H9 (cell line): ENCODE results near the gene ARPC1A. TPM values are rescaled to one million over a fixed set of nuclear protein-coding genes. Genes with fewer than 3 reads are reported as not detected.

Experiments used
- DNase-seq: peaks from one replicate; pipeline ENCODE4 v3.0.0-alpha.2; 2017
- H2AFZ ChIP-seq: one replicate; pipeline ENCODE4 v1.6.1; 2013; ENCODE audit warnings: mild to moderate bottlenecking, low read length, control low read depth, moderate library complexity
- H2AK5ac ChIP-seq: 2 replicates; pipeline ENCODE4 v1.6.1; 2013; ENCODE audit warnings: low read length, control low read depth, mixed read lengths; ENCODE audit not compliant: insufficient read length
- H2BK120ac ChIP-seq: one replicate; pipeline ENCODE4 v1.6.1; 2013; ENCODE audit warnings: low read depth, mild to moderate bottlenecking, low read length, control low read depth, inconsistent platforms; ENCODE audit not compliant: poor library complexity, severe bottlenecking
- H2BK12ac ChIP-seq: 2 replicates; pipeline ENCODE4 v1.6.1; 2013; ENCODE audit warnings: low read length, control low read depth, mixed read lengths, low read depth; ENCODE audit not compliant: insufficient read length
- H2BK15ac ChIP-seq: 2 replicates; pipeline ENCODE4 v1.6.1; 2013; ENCODE audit warnings: low read depth, low read length, control low read depth
- H2BK20ac ChIP-seq: one replicate; pipeline ENCODE4 v1.6.1; 2013; ENCODE audit warnings: low read depth, mild to moderate bottlenecking, low read length, control low read depth, inconsistent platforms; ENCODE audit not compliant: poor library complexity, severe bottlenecking
- H2BK5ac ChIP-seq: 2 replicates; pipeline ENCODE4 v1.6.1; 2013; ENCODE audit warnings: low read length, control low read depth, mixed read lengths; ENCODE audit not compliant: insufficient read length
- H3K14ac ChIP-seq: 2 replicates; pipeline ENCODE4 v1.6.1; 2013; ENCODE audit warnings: low read length, control low read depth; ENCODE audit not compliant: insufficient read depth
- H3K18ac ChIP-seq: 2 replicates; pipeline ENCODE4 v1.6.1; 2013; ENCODE audit warnings: low read depth, mild to moderate bottlenecking, mixed read lengths, low read length, control low read depth; ENCODE audit not compliant: insufficient read length
- H3K23ac ChIP-seq: 2 replicates; pipeline ENCODE4 v1.6.1; 2013; ENCODE audit warnings: low read length, control low read depth, mixed read lengths, low read depth; ENCODE audit not compliant: insufficient read length
- H3K23me2 ChIP-seq: 2 replicates; pipeline ENCODE4 v1.6.1; 2013; ENCODE audit warnings: low read depth, mild to moderate bottlenecking, mixed read lengths, low read length, control low read depth; ENCODE audit not compliant: insufficient read length, poor library complexity, severe bottlenecking
- H3K27ac ChIP-seq: 2 replicates; pipeline ENCODE4 v1.5.1; 2013; ENCODE audit warnings: low read length, control low read depth, mixed read lengths, low read depth; ENCODE audit not compliant: insufficient read length
- H3K27me3 ChIP-seq: 2 replicates; pipeline ENCODE4 v1.6.1; 2013; ENCODE audit warnings: low read length, control low read depth, inconsistent platforms; ENCODE audit not compliant: insufficient read depth
- H3K4ac ChIP-seq: 2 replicates; pipeline ENCODE4 v1.6.1; 2013; ENCODE audit warnings: low read depth, mild to moderate bottlenecking, control low read depth, inconsistent platforms, low read length, moderate library complexity
- H3K4me1 ChIP-seq: 2 replicates; pipeline ENCODE4 v1.6.1; 2013; ENCODE audit warnings: low read length, control low read depth, inconsistent platforms; ENCODE audit not compliant: insufficient read depth
- H3K4me2 ChIP-seq: 2 replicates; pipeline ENCODE4 v1.6.1; 2013; ENCODE audit warnings: low read length, control low read depth, mixed read lengths; ENCODE audit not compliant: insufficient read length, insufficient read depth
- H3K56ac ChIP-seq: 2 replicates; pipeline ENCODE4 v1.6.1; 2013; ENCODE audit warnings: low read depth, mild to moderate bottlenecking, mixed read lengths, low read length, control low read depth; ENCODE audit not compliant: insufficient read length
- H3K79me1 ChIP-seq: 2 replicates; pipeline ENCODE4 v1.6.1; 2013; ENCODE audit warnings: low read depth, mild to moderate bottlenecking, moderate library complexity, low read length, control low read depth, inconsistent platforms; ENCODE audit not compliant: insufficient read depth, poor library complexity, severe bottlenecking
- H3K79me2 ChIP-seq: 2 replicates; pipeline ENCODE4 v1.6.1; 2013; ENCODE audit warnings: low read length, control low read depth, inconsistent platforms; ENCODE audit not compliant: insufficient read depth
- H3K9ac ChIP-seq: 2 replicates; pipeline ENCODE4 v1.6.1; 2013; ENCODE audit warnings: low read length, control low read depth, mixed read lengths; ENCODE audit not compliant: insufficient read length; ENCODE audit errors: extremely low read depth
- H3K9me3 ChIP-seq: one replicate; pipeline ENCODE4 v1.6.1; 2013; ENCODE audit warnings: low read depth, low read length, inconsistent platforms; ENCODE audit not compliant: control insufficient read depth
- H3T11ph ChIP-seq: one replicate; pipeline ENCODE4 v1.6.1; 2013; ENCODE audit warnings: mild to moderate bottlenecking, low read length, control low read depth, inconsistent platforms
- H4K20me1 ChIP-seq: one replicate; pipeline ENCODE4 v1.6.1; 2013; ENCODE audit not compliant: control insufficient read depth, insufficient read length, insufficient read depth
- H4K5ac ChIP-seq: 2 replicates; pipeline ENCODE4 v1.6.1; 2013; ENCODE audit warnings: low read depth, mild to moderate bottlenecking, mixed read lengths, low read length, control low read depth; ENCODE audit not compliant: insufficient read length
- H4K8ac ChIP-seq: replicated peaks from 2 replicates; pipeline ENCODE4 v1.6.1; 2013; ENCODE audit warnings: low read length, control low read depth, mixed read lengths, low read depth; ENCODE audit not compliant: insufficient read length
- H4K91ac ChIP-seq: 2 replicates; pipeline ENCODE4 v1.6.1; 2013; ENCODE audit warnings: low read depth, mild to moderate bottlenecking, moderate library complexity, mixed read lengths, low read length, control low read depth; ENCODE audit not compliant: insufficient read length
- H3K27ac Mint-ChIP-seq, 3 experiments: 2 replicates in 2 of 3; 3 replicates in 1 of 3; pipeline ENCODE4 v1.8.0; 2020 to 2021; ENCODE audit warnings: mixed read lengths in 3 of 3, mild to moderate bottlenecking in 1 of 3, moderate library complexity in 1 of 3
- H3K27me3 Mint-ChIP-seq: 2 replicates; pipeline ENCODE4 v1.8.0; 2021; ENCODE audit warnings: low read depth, mild to moderate bottlenecking, moderate library complexity, mixed read lengths
- H3K36me3 Mint-ChIP-seq, 3 experiments: 2 replicates in 2 of 3; 3 replicates in 1 of 3; pipeline ENCODE4 v1.8.0; 2020 to 2021; ENCODE audit warnings: low read depth in 3 of 3, mixed read lengths in 3 of 3; ENCODE audit not compliant: insufficient read depth in 1 of 3
- H3K4me1 Mint-ChIP-seq, 2 experiments: 2 replicates each; pipeline ENCODE4 v1.8.0; 2020; ENCODE audit warnings: mixed read lengths in 2 of 2
- H3K4me3 Mint-ChIP-seq, 2 experiments: 2 replicates in 1 of 2; 3 replicates in 1 of 2; pipeline ENCODE4 v1.8.0; 2020 to 2021; ENCODE audit warnings: mild to moderate bottlenecking in 2 of 2, mixed read lengths in 2 of 2, moderate library complexity in 1 of 2
- H3K9me3 Mint-ChIP-seq, 2 experiments: 2 replicates in 1 of 2; 3 replicates in 1 of 2; pipeline ENCODE4 v1.8.0; 2020; ENCODE audit warnings: mild to moderate bottlenecking in 2 of 2, mixed read lengths in 2 of 2, moderate library complexity in 1 of 2
- CTCF ChIP-seq: fragments of 200-600 bp; sonication (generic); conservative IDR thresholded peaks from 3 replicates; pipeline ENCODE4 v1.8.0; 2021; ENCODE audit warnings: antibody characterized with exemption, mild to moderate bottlenecking
- WGBS: extraction: QIAGEN DNeasy Blood & Tissue Kit; methylation state at CpG from one replicate; pipeline ENCODE4 v1.1.7; 2013; ENCODE audit warnings: missing lambda C conversion rate, low lambda C conversion rate, mixed read lengths; ENCODE audit not compliant: insufficient read length; ENCODE audit errors: extremely low coverage; 5-methylcytosine and 5-hydroxymethylcytosine counted together
- total RNA-seq: library from RNA; stranded (reverse); gene quantifications from 2 replicates; pipeline ENCODE4 v1.2.1, GENCODE V29; 2021

The ARPC1A gene
- total RNA-seq, 1 experiment from 2014 or later, result 169 TPM

DNA sequence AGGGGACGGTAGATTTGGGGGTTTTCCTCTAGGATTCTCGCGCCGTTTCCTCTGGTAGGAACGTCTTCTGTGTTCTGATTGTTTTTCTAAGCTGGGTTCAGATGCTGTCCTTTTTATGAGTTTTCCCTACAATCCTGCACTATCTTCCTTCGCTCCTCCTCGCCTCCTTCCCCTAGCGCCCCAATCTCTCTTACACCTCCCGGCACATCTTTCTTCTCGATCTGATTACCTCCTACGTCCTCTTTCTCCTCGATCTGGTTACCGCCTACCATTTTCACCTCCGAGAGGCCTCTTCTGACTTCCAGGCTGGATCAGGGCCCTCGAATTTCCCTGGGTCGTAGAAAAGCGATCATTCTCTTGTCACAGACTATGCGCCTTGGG, 83.5 kb downstream of the ARPC1A start:
- peak overlapping the region; percentile 95 to 96 for H3K4me3 Mint-ChIP-seq
- H3K36me3 Mint-ChIP-seq, result peaks cover 32 to 58% (median 49%) of the 10 kb centered on the region in 3 experiments; a peak in 6 of 7 replicates
- no peak overlapping the region for H2BK5ac ChIP-seq
- peaks cover 34% of the 10 kb centered on the region for H3K79me2 ChIP-seq
- no peak overlapping the region for H2AFZ ChIP-seq
- H4K5ac ChIP-seq, result no peak overlapping the region
- no peaks in the 10 kb centered on the region for H3K27me3 ChIP-seq
- peaks cover 19 to 23% of the 10 kb centered on the region in 2 experiments for H3K4me1 Mint-ChIP-seq
- no peaks in the 10 kb centered on the region for H3K27me3 Mint-ChIP-seq
- no peak overlapping the region for H2BK120ac ChIP-seq
- no peak overlapping the region for H2BK20ac ChIP-seq
- H3K9me3 Mint-ChIP-seq, result no peaks in the 10 kb centered on the region
- TF ChIP-seq CTCF, result no peak
- H3K27ac ChIP-seq, result peak overlapping the region; percentile 94
- peak overlapping the region; percentile 83 for H3K9ac ChIP-seq
- no peak overlapping the region for H2AK5ac ChIP-seq
- H3K4ac ChIP-seq, result no peak overlapping the region; the same call in 1 of the 2 replicates
- peak overlapping the region; percentile 69 for H3K18ac ChIP-seq
- WGBS, result no CpG with 5 or more reads among the region's 18 CpGs
- H3K23ac ChIP-seq, result no peak overlapping the region
- no peak overlapping the region for H4K8ac ChIP-seq
- no peak overlapping the region for H3K56ac ChIP-seq
- H3K79me1 ChIP-seq, result peaks cover 12% of the 10 kb centered on the region
- H4K20me1 ChIP-seq, result no peaks in the 10 kb centered on the region
- peaks cover 16% of the 10 kb centered on the region for H3K23me2 ChIP-seq
- DNase-seq, result no peak
- H4K91ac ChIP-seq, result no peak overlapping the region
- no peak overlapping the region for H3T11ph ChIP-seq
- H3K9me3 ChIP-seq, result no peaks in the 10 kb centered on the region
- no peak overlapping the region for H2BK15ac ChIP-seq
- no peaks in the 10 kb centered on the region for H3K4me1 ChIP-seq
- no peak overlapping the region for H2BK12ac ChIP-seq
- H3K27ac Mint-ChIP-seq, result peak overlapping the region; percentile 96 to 99 (median 98)
- H3K4me2 ChIP-seq, result peak overlapping the region; percentile 91
- peak overlapping the region; percentile 88 for H3K14ac ChIP-seq
